Nephron (organoid): ENCODE results near the gene TRIM54.
A peak's percentile ranks its signal among the peaks of the same experiment; 100 is the strongest.
"Not testable (repeated sequence)": the region's sequence is repeated elsewhere in the genome, so short reads cannot be mapped to it uniquely, and the experiment has no call there.

Source experiments
- H3K27ac Mint-ChIP-seq, 3 experiments: 2 replicates each; pipeline ENCODE4 v1.8.0; 2020; ENCODE audit warnings: mixed read lengths in 3 of 3, mild to moderate bottlenecking in 2 of 3, moderate library complexity in 1 of 3
- H3K27me3 Mint-ChIP-seq: 2 replicates; pipeline ENCODE4 v1.8.0; 2021; ENCODE audit warnings: low read depth, mild to moderate bottlenecking, moderate library complexity, mixed read lengths
- H3K36me3 Mint-ChIP-seq: 2 replicates; pipeline ENCODE4 v1.8.0; 2020; ENCODE audit warnings: low read depth, mixed read lengths
- H3K4me1 Mint-ChIP-seq: 2 replicates; pipeline ENCODE4 v1.8.0; 2020; ENCODE audit warnings: mixed read lengths
- H3K4me3 Mint-ChIP-seq, 3 experiments: 2 replicates each; pipeline ENCODE4 v1.8.0; 2020; ENCODE audit warnings: mild to moderate bottlenecking in 3 of 3, mixed read lengths in 3 of 3, moderate library complexity in 2 of 3
- H3K9me3 Mint-ChIP-seq: 2 replicates; pipeline ENCODE4 v1.8.0; 2020; ENCODE audit warnings: mixed read lengths
- TF ChIP-seq, protein P1 (sequence below), 3 experiments: fragments of 200-600 bp; sonication (generic); IDR thresholded peaks; one replicate each; pipeline ENCODE4 v1.5.0; 2021; ENCODE audit warnings: antibody characterized with exemption in 3 of 3; ENCODE audit not compliant: unreplicated experiment in 3 of 3

The TRIM54 gene

DNA sequence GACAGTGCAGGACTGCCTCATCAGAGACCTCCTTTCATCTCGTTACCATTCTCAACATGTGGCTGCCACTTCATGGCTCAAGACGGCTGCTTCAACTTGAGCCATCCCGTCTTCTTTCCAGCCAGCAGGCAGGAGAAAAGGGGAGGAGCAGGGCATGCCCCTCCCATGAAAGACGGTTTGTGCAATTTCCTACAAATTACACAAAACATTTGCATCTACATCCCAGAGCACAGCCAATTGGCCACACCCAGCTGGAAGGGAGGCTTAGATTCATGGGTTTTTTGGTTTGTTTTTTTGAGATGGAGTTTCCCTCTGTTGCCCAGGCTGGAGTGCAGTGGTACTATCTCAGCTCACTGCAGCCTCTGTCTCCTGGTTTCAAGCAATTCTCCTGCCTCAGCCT, 14.3 kb downstream of the TRIM54 start:
- TF ChIP-seq, protein P1, sequence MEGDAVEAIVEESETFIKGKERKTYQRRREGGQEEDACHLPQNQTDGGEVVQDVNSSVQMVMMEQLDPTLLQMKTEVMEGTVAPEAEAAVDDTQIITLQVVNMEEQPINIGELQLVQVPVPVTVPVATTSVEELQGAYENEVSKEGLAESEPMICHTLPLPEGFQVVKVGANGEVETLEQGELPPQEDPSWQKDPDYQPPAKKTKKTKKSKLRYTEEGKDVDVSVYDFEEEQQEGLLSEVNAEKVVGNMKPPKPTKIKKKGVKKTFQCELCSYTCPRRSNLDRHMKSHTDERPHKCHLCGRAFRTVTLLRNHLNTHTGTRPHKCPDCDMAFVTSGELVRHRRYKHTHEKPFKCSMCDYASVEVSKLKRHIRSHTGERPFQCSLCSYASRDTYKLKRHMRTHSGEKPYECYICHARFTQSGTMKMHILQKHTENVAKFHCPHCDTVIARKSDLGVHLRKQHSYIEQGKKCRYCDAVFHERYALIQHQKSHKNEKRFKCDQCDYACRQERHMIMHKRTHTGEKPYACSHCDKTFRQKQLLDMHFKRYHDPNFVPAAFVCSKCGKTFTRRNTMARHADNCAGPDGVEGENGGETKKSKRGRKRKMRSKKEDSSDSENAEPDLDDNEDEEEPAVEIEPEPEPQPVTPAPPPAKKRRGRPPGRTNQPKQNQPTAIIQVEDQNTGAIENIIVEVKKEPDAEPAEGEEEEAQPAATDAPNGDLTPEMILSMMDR (IDR thresholded peaks at IDR 0.05; ENCODE audit: unreplicated experiment in 3 of 3), result no peak
- Mint-ChIP-seq H3K4me1 (peaks cover 11% of the 10 kb centered on the region), H3K27ac (no peak overlapping the region), H3K36me3 (no peaks in the 10 kb centered on the region), H3K27me3 (peaks cover 25% of the 10 kb centered on the region), H3K4me3 (no peak overlapping the region), H3K9me3 (no peaks in the 10 kb centered on the region)

DNA sequence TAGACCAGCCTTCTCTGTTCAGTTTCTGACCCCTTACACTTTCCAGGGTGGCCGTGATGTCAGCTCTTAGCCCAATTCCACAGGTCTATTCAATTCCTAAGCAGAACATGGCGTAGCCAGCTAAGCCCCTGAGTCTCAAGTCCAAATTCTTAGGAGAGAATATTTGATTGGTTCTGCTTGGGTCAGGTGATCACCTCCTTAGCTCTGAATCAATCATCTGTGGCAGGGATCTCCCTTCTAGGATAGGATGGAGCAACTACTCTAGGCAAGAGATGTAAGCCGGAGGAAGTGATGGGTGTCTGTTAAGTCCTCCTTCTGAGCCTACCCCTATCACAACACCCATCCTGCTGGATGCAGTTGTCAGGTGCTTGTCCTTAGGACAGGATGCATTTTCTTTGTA, 15.0 kb downstream of the TRIM54 start:
- H3K36me3 Mint-ChIP-seq, result no peaks in the 10 kb centered on the region
- H3K9me3 Mint-ChIP-seq, result no peaks in the 10 kb centered on the region
- H3K27ac Mint-ChIP-seq, result no peak overlapping the region
- H3K27me3 Mint-ChIP-seq, result peaks cover 18% of the 10 kb centered on the region
- TF ChIP-seq, protein P1 (IDR thresholded peaks at IDR 0.05; ENCODE audit: unreplicated experiment in 3 of 3), result no peak
- H3K4me3 Mint-ChIP-seq, result no peak overlapping the region
- H3K4me1 Mint-ChIP-seq, result peaks cover 11% of the 10 kb centered on the region

DNA sequence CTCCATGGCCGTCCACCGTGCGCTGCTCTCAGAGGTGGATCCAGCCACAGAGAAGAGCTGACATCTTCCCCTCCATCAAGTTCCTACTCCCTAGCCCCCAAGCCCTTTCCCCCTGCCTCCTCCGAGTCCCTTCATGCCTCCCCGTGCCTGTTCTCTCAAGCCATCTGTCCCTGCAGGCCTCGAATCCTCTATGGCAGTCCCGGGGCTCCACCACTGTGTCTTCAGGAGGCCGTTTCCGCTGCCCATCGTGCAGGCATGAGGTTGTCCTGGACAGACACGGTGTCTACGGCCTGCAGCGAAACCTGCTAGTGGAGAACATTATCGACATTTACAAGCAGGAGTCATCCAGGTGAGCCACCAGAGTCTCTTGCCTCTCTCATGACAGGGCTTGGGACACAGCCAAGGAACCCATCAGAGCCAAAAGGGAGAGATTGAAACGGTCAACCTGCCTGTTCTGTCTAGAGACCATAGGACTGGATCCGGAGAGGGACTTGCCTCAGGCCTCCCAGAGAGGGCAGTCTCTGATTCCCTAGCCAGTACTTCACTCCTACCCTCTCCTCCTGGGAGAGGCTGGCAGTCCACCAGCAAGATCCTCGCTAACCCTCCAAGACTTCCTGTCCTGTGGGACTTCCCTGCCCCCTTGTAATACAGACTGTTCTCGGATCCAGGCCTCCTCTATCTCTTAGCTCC, 16.3 kb downstream of the TRIM54 start:
- H3K4me1 Mint-ChIP-seq, result peaks cover under 1% of the 10 kb centered on the region
- no peak overlapping the region for H3K27ac Mint-ChIP-seq
- no peaks in the 10 kb centered on the region for H3K9me3 Mint-ChIP-seq
- H3K36me3 Mint-ChIP-seq, result no peaks in the 10 kb centered on the region
- H3K4me3 Mint-ChIP-seq, result no peak overlapping the region
- peaks cover 7% of the 10 kb centered on the region for H3K27me3 Mint-ChIP-seq
- TF ChIP-seq, protein P1 (IDR thresholded peaks at IDR 0.05; ENCODE audit: unreplicated experiment in 3 of 3), result no peak

DNA sequence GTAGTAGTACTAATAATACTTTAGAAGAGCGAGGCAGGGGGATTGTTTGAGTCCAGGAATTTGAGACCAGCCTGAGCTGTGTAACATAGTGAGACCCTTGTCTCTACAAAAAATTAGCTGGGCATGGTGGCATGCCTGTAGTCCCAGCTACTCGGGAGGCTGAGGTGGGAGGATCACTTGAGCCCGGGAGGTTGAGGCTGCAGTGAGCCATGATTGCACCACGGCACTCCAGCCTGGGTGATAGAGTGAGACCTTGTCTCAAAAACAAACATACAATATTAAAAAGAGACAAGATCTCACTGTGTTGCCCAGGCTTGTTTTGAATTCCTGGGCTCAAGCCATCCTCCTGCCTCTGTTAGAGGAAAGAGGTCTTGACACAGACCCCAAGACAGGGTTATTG, 18.4 kb downstream of the TRIM54 start:
- H3K27ac Mint-ChIP-seq, H3K9me3 Mint-ChIP-seq, H3K36me3 Mint-ChIP-seq, H3K4me1 Mint-ChIP-seq, H3K4me3 Mint-ChIP-seq: not testable (repeated sequence)
- H3K27me3 Mint-ChIP-seq, result peaks cover 25% of the 10 kb centered on the region

DNA sequence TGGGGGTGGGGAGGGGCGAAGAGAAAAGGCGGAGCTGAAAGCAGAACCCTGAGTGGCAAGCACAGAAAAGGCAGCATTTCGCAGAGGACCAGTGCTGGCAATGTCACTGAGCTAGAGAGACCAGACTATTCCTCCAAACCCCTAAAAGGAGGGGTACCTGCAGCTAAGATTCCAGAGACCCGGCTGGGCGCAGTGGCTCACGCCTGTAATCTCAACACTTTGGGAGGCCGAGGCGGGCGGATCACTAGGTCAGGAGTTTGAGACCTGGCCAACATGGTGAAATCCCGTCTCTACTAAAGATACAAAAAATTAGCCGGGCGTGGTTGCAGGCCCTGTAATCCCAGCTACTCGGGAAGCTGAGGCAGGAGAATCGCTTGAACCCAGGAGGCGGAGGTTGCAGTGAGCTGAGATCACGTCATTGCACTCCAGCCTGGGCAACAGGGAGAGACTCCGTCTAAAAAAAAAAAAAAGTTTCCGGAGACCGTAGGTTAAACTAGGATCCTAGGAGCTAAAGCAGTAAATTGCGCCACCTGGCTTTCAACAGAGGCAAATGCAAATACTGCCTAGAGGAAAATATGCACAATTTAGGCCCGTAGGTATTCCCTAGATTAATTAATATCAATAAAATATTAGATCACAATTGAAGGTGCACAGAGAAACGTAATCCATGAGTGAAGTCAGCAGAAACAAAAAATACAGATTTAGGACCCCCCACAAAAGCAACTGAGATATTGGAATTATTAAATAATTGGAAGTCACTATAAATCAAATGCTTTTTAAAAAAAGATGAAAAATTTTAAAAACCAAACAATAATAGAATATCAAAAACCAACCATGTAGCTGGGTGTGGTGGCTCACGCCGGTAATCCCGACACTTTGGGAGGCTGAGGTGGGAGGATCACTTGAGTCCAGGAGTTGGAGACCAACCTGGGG, 21.1 kb downstream of the TRIM54 start:
- Mint-ChIP-seq H3K4me3 (no peak overlapping the region), H3K36me3 (peaks cover under 1% of the 10 kb centered on the region), H3K27ac (no peak overlapping the region), H3K4me1 (no peaks in the 10 kb centered on the region), H3K9me3 (peaks cover 6% of the 10 kb centered on the region), H3K27me3 (peaks cover 48% of the 10 kb centered on the region)
- TF ChIP-seq, protein P1 (IDR thresholded peaks at IDR 0.05; ENCODE audit: unreplicated experiment in 3 of 3), result peak; percentile 84 to 92 (median 84)

DNA sequence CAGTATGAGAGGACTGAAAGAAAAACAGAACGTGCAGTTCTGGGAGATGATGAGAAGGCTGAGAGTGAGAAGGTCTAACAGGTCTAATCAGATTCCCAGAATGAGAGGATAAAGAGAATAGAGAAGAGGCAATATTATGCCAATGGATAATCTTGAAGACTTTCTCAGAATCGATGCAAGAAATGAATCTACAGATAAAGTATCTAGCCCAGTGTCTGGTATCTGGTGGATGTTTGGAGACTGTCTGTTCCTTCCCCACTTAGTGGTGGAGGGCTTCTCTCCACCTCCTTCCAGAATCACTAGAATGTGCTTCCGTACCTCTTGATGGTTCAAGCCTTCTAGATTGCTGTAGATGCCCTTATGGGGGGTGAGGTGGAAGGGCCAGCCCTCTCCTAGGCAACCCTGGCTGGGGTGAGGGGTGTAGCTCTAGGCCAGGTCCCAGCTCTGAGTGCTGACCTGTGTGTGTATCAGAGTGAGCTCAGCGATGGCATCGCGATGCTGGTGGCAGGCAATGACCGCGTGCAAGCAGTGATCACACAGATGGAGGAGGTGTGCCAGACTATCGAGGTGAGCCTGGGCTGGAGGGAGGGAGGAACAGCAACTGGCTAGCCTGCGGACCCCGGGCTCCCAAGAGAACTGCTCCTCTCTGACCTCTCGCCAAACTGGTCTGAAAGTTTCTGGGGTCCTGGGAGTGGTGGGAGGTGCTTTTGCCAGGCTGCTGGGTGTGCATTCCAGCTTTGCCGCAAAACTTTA, 22.4 kb downstream of the TRIM54 start:
- peaks cover 7% of the 10 kb centered on the region for H3K36me3 Mint-ChIP-seq
- no peak overlapping the region for H3K4me3 Mint-ChIP-seq
- no peaks in the 10 kb centered on the region for H3K4me1 Mint-ChIP-seq
- no peak overlapping the region for H3K27ac Mint-ChIP-seq
- TF ChIP-seq, protein P1 (IDR thresholded peaks at IDR 0.05; ENCODE audit: unreplicated experiment in 3 of 3), result no peak
- H3K27me3 Mint-ChIP-seq, result peaks cover 54% of the 10 kb centered on the region
- peaks cover 6% of the 10 kb centered on the region for H3K9me3 Mint-ChIP-seq
